Endometrial microvascular endothelial cells (primary cell): ENCODE results near the gene ATP6V1F. TPM values are rescaled to one million over a fixed set of nuclear protein-coding genes. Genes with fewer than 3 reads are reported as not detected.
"Not testable (repeated sequence)": the region's sequence is repeated elsewhere in the genome, so short reads cannot be mapped to it uniquely, and the experiment has no call there.

Source experiments
- in situ Hi-C: cut with HindIII; loops from 2 replicates; pipeline ENCODE4 v1.10.0; 2017; ENCODE audit warnings: low sequenced_read_pairs, low pct_unique_long_range_greater_than_20kb; ENCODE audit errors: inconsistent ontology term
- total RNA-seq: library from RNA; depleted of rRNA; stranded (reverse); fragments of >200 nt; gene quantifications from one replicate; pipeline ENCODE4 v1.2.3, GENCODE V29; 2015; ENCODE audit errors: inconsistent ontology term

ATP6V1F gene
- total RNA-seq, 1 donor from 2014 or later, result 135 TPM

DNA sequence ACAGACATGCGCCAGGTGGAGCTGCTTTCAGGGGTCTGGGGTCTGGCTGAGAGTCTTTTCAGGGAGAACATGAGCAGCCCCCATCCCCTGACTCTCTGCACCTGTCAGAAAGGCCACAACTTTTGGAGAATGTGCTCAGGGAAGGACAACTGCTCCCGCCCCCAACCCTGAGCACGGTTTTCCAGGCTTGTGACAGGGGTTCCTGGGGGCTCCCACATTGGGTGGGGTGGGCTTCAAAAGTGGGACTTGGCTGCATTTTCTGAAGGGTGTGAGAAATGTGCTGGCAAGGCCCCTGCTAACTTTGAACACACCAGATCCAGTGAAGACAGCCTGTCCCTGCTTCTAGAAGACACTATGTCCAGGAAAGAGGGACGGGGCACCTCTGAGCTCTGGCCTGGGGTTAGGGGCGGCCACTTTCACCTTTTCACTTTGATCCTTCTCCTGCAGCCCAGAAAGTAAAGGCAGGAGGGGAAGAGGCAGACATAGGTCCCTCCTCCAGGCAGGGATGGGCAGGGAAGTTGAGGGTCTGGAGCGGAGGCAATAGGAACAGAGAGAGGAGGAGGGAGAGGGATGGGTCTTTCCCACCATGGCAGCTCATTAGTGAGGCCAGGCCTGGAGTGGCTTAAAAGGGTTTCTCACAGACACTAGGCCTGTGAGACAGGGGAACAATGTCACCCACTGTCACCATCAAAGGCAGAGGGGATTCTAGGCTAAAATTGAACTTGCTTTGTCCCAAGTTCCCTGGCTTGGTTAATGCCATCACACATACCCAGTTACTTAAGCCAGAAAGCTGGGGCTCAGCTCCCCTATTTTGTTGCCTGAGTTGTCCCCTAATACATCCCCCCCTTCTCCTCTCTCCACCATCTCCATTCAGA is 46.3 kb downstream of the ATP6V1F start:
- in situ Hi-C loops, result no loop called here

DNA sequence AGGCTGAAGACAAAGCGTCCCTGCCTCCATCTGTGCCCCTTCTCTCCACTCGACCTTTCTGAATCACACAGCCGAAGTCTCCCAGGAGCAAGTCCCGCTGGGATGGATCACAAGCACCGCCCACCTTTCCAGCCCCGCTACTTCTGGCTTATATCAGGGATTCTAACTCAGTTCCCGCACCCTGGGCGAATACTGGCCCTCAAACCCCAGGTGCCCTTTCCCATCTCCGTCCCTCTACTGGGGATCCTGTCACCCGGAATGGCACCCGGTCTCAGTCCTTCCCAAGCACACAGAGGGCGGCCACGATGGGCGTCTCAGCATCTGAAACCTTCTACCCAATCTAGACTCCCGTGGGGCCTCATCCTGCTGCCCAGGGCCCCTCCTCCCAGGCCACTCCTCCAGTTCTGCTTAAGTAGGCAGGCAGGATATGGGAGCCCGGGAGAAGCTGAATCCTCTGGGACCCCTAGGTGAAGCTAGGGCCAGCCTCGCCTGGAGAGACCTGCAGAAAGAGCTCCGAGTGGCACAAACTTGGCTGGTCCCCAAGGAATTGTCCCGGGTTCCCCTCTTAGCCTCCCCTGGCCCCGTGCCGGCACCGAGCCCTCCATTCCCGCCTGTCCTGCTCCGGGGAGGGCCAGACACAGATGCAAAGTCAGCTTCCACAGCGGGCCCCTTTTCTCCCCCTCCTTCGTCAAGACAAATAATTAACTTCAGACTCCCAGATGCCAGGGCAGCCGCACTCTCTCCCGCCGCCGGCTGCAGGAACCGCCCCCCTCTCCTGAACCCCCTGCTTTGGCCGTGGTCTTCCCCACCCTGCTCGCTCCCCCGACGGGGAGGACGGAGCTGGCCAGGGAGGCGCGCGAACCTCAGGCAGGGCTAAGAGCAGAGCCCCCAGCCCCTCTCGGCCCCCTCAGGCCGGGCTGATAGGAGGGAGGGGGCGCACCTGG is 47.2 kb downstream of the ATP6V1F start:
- in situ Hi-C loops, result no loop called here

DNA sequence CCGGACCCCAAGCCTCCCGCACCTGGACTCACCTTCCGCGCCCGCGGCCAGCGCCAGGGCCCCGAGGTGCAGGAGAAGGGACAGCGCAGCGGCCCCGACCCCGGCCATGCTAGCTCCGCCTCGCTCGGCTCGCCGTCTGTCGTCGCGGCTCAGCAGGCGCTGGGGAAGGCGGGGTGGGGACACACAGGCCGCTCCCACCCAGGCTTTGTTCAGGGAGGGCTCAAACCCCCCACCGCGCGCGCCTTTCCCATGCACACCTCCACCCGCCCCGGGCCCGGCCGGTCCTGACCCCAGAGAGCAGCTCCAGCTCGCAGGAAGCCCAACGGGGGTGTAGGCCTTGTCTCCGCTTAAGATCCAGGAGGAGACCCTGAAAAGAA is 47.9 kb downstream of the ATP6V1F start, which contains the start of gene KCP:
KCP (minus strand) TSS at position 141 of the 377 bp plus-strand sequence; CDS start at position 108, 33 bp downstream.
- in situ Hi-C loops, result no loop called here

DNA sequence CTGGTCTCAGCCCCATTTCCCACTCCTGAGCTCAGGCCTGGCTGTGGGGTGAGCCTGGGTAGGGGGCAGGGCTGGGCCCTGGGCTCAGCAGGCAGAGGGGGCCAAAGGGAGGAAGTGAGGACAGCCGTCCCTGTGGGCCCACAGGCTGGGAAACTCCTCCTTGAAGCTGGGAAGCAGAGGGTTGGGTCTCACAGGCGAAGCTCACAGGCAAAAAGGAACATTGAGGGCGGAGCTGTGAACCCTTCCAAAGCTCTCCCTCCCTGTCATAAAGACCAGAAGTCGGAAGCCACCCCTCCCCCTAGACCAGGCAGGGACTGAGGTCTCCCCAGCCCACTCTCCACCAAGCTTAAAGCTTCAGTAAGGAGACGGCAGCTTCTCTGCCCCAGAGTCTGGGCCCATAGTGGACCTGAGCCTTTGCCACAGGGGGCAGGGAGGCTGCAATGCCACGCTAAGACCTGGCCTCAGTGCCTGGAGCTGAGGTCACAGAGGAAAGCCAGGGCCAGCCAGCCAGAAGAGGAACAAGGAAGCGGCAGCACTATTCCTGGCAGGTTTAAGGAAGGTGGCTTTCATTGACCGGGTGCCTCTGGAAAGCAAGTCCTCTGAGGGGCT is 48.9 kb downstream of the ATP6V1F start:
- in situ Hi-C loops, result no loop called here

DNA sequence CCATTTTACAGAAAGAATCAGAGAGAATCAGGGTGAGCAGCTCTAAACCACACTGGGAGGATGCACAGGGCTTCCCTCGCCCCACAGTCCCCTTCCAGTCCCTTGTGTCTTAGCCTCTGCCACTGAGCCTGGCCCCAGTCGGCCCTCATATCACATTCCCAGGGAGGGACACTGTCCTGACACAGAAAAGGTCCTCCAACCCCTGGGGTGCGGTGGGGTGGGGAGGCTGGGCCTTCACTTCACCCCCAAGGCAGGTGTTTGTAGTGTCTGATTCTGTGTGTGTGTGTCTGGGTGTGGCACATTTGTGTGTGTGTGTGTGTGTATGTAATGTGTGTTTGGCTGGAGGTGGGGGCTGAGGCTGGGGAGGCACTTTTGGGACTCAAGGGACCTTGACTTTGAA is 49.6 kb downstream of the ATP6V1F start:
- in situ Hi-C loops, result no loop called here

DNA sequence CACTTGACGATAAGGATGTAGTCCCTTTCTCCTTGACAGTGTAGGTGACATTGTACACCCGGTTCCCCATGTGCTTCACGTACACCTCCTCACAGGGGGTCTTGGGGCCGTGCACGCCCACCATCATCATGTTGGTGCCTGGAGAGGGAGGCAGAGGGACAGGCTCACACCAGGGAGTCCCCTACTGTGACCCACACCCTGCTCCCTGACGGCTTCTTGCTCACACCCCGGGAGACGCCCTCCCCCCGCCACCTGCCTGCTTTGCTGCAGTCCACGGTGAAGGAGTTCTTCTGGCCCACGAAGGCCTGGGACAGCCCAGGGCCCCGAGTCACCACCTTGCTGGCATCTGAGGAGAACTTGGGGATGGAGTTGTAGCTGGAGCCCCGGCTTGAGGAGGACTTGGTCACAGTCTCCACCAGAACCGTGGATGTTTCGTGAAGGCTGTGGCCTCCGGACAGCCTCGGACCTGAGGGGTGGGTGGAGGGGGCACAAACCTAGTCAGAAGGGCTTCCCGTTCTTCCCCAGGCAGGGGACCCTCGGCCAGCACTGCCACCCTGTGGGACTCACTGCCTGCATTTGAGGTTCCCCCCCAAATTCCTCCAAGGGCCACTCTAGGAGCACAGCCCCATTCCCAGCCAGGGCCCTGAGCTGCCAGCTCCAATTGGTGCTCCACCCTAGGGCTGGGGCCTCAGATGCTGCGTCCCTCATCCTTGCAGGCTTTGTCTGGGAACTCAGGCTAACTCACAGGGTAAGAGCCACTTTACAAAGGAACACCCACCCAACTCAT is 50.2 kb downstream of the ATP6V1F start:
- in situ Hi-C loops, result not testable (repeated sequence)

DNA sequence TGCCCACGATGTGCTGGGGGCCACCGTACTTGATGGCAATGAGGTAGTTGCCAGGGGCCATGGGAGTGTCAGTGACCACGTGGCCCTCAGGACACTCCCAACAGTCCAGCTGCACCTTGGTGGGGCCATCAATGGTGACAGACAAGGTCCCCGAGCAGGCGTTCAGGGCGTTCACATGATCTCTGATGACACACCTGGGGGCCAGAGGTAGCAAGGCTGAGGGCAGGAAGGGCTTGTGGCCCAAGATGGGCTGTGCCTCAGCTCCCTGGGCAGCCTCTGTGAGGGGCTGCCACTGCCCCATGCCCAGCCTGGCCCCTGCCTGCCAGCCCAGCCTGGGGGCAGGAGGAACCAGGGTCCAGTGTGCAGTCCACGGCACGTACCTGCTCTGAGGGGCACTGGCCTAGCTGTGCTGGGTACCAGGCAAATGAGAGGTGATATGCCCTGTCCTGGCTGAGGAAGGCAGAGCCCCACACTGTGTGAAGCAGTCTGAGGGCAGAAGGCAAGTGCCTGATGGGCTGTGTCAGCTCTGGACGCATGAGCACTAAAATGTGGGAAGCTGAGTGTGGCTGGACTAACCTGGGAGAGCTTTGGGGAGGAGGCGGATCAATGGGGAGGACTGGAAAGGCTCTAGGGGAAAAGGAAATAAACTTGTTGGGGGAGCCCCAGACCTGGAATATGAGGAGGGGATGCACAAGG is 51.4 kb downstream of the ATP6V1F start:
- in situ Hi-C loops, result no loop called here

DNA sequence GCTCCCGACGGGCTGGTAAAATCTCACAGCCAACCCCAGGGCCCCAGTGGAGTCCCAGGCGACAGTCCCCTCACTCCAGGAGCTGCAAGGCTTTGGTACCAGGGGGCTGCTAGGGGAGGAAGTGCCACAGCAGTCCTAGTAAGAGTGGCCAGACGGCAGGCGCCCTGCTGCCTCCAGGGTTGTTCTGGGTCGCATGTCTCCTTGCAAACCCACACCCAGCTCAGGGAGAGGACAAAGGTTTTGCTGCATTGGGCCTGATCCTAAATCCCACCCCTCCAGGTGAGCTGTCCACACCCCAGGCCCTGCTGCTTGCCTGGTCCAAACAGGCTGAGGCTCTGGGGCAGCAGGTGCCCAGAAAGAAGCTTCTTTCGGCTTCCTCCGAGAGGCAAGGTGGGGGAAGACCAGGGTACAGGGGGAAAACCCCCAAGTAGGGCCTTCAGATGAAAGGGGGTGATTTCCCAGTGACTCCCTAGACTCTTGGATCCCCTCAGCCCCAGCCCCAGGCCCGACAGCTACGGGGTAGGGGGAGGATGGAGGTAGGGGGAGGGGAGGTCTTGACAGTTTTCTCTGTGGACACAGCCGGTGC is 52.0 kb downstream of the ATP6V1F start:
- in situ Hi-C loops, result no loop called here

DNA sequence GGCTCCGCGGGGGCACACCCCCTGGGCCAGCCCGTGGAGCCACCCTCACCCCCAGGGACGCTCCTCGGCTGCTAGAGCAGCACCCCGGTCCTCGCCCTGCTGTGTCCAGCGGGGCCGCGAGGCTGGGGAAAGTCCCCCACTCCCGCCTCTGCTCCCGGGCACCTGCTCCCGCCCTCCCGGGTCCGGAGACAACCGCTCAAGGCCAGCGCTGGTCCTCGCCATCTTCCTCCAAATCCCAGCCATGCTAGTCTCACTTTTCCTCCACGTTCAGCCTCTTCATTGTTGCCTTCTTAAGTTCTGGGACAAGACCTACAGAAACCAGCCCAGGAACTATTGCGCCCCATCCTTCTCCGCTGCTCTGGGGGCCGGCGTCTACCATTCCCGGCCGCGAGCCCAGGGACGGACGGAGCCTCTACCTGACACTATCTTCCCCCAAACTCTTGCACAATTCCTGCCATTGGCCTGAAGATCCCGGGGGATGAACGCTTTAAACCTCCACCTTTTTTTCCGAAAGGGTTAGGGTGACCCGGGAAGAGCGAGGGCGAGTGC is 52.7 kb downstream of the ATP6V1F start:
- in situ Hi-C loops, result no loop called here

Other genes with a start within 250 kb of the ATP6V1F start
- gene GARIN1A, start 190.6 kb upstream of the ATP6V1F start, total RNA-seq, result not detected
- 265 TPM for gene CALU, start 123.5 kb upstream of the ATP6V1F start, total RNA-seq
- not detected for gene OPN1SW, start 87.1 kb upstream of the ATP6V1F start, total RNA-seq
- gene CCDC136, start 70.9 kb upstream of the ATP6V1F start, total RNA-seq, result 0.28 TPM
- gene FLNC, start 32.5 kb upstream of the ATP6V1F start, total RNA-seq, result 155 TPM
- 0.37 TPM for gene KCP, start 47.9 kb downstream of the ATP6V1F start, total RNA-seq
- gene IRF5, start 75.1 kb downstream of the ATP6V1F start, total RNA-seq, result 1.9 TPM
- gene TNPO3, start 192.3 kb downstream of the ATP6V1F start, total RNA-seq, result 77.7 TPM